Tibial nerve (tissue), 4 donors: Measurements from ENCODE around the gene MYH16.

ENCODE experiments used
- EP300 ChIP-seq, 2 donors: sonication (generic); formaldehyde crosslinking; IDR thresholded peaks; one replicate each; pipeline ENCODE4 v1.6.1; 2017; ENCODE audit warnings: antibody characterized with exemption in 2 of 2, mild to moderate bottlenecking in 1 of 2
- POLR2A ChIP-seq, 2 donors: fragments of 450-650 bp; IDR thresholded peaks; one replicate each; pipeline ENCODE4 v1.6.1; 2017; ENCODE audit warnings: antibody characterized with exemption in 2 of 2, mild to moderate bottlenecking in 2 of 2, moderate library complexity in 2 of 2
- TF ChIP-seq, protein P1 (sequence below), 5 experiments: fragments of 200-600 bp in 3 of 5; fragments of 450-650 bp in 2 of 5; sonication (generic) in 3 of 5; IDR thresholded peaks; one replicate each; pipeline ENCODE4 v1.5.1; 2016 to 2019; ENCODE audit warnings: antibody characterized with exemption in 5 of 5, mild to moderate bottlenecking in 3 of 5, moderate library complexity in 2 of 5

DNA sequence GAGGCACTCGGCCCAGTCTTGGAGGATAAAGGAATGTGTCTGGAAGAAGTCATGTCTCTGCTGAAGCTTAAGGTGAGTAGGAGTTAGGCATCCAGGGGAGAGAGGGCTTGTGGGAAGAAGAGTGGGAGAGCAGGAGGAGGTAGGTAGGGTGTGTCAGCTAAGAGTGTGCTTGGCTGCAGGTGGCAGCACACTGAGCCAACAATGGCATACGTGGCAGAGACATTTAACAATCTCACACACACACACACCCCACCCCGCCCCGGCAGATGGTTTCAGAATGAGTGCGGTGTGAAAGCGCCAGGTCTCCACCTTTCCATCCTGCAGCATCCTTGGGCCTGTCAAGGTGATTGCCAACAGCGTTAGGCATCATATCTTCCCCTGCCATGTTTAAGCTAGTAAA is 41.9 kb downstream of the MYH16 start:
- TF ChIP-seq, protein P1, sequence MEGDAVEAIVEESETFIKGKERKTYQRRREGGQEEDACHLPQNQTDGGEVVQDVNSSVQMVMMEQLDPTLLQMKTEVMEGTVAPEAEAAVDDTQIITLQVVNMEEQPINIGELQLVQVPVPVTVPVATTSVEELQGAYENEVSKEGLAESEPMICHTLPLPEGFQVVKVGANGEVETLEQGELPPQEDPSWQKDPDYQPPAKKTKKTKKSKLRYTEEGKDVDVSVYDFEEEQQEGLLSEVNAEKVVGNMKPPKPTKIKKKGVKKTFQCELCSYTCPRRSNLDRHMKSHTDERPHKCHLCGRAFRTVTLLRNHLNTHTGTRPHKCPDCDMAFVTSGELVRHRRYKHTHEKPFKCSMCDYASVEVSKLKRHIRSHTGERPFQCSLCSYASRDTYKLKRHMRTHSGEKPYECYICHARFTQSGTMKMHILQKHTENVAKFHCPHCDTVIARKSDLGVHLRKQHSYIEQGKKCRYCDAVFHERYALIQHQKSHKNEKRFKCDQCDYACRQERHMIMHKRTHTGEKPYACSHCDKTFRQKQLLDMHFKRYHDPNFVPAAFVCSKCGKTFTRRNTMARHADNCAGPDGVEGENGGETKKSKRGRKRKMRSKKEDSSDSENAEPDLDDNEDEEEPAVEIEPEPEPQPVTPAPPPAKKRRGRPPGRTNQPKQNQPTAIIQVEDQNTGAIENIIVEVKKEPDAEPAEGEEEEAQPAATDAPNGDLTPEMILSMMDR (IDR thresholded peaks at IDR 0.05) = no peak
- no peak for TF ChIP-seq POLR2A (IDR thresholded peaks at IDR 0.05)
- TF ChIP-seq EP300 (IDR thresholded peaks at IDR 0.05) = no peak
